Activated T-helper 1 cell treated with anti-CD3 and anti-CD28 coated beads, Interleukin-2, amount 50 U/mL, for 16 hours (primary cell): ENCODE measurements around the gene ACAT2.
A peak's percentile ranks its signal among the peaks of the same experiment; 100 is the strongest.
"Not testable (repeated sequence)": the region's sequence is repeated elsewhere in the genome, so short reads cannot be mapped to it uniquely, and the experiment has no call there.

Experiments used
- DNase-seq, 2 donors: peaks; one replicate each; pipeline ENCODE4 v3.0.0-alpha.2; 2020; ENCODE audit warnings: low read depth in 1 of 2, low spot score in 1 of 2

ACAT2 gene

DNA sequence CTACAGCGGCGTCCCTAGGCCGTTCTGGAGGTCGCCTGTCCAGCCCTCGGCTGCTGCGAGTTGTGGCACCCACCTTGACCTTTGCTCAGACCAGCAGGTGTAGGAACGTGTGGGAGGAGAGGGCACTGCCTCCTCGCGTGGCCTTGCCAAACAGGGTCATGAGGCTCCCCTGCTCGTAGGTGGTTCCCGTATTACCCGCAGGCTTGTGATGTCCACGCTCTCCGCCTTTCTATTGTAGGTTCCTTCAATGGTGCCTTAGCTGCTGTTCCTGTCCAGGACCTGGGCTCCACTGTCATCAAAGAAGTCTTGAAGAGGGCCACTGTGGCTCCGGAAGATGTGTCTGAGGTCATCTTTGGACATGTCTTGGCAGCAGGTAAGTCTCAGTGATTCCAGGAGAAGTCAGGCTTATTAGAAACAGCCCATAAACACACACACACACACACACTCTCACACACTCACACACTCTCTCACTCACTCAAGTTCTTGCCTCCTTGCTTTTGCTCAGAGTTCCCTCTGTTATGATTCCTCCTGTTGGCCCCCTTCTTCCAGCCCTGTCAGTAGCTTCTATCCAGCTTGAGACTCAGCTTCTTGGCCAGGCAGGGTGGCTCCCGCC is 942 bp downstream of the ACAT2 start:
- DNase-seq: no peak

DNA sequence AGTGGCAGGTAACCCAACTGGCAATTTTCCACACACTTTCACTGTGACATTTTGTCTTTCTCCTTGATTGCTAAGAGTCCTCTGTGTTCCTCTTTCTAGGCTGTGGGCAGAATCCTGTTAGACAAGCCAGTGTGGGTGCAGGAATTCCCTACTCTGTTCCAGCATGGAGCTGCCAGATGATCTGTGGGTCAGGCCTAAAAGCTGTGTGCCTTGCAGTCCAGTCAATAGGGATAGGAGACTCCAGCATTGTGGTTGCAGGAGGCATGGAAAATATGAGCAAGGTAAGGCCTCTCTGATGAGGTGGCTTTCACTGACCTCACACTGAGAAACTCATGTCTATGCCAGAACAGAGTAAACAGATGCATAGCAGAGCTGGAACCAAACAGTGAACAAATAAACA is 5.1 kb downstream of the ACAT2 start:
- DNase-seq: no peak

DNA sequence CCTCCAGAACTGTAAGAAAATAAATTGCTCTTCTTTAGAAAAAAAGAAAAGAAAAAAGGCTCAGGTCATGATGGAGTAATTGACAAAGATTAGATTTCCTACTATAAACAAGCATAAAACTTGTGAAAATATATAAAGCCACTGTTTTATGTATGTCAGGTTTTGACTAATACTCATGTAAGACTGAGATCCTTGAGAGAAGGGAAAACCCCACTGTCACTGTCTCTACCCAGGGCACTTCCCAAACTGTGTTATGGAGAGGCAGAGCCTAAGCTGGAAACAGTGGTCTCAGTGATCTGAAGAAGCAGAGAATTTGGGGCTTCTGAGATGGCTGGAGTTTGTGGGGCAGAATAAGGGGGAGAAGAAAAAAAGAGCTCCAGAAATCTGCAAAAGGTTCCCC is 7.6 kb downstream of the ACAT2 start:
- DNase-seq: no peak

DNA sequence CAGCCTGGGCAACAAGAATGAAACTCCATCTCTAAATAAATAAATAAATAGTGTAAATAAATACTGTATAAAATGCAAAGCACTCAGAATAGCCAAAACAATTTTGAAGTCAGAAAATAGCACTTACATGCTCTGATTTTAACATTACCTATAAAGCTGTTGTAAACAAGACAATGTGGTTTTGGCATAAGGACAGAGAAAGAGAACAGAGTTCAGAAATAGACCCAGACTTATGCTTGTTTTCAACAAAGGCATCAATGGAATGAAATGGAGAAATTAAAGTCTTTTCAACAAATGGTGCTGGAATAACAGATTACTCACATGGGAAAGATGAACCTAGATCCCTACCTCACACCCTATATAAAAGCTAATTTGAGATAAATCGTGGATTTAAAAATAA is 10.4 kb downstream of the ACAT2 start:
- DNase-seq: no peak

DNA sequence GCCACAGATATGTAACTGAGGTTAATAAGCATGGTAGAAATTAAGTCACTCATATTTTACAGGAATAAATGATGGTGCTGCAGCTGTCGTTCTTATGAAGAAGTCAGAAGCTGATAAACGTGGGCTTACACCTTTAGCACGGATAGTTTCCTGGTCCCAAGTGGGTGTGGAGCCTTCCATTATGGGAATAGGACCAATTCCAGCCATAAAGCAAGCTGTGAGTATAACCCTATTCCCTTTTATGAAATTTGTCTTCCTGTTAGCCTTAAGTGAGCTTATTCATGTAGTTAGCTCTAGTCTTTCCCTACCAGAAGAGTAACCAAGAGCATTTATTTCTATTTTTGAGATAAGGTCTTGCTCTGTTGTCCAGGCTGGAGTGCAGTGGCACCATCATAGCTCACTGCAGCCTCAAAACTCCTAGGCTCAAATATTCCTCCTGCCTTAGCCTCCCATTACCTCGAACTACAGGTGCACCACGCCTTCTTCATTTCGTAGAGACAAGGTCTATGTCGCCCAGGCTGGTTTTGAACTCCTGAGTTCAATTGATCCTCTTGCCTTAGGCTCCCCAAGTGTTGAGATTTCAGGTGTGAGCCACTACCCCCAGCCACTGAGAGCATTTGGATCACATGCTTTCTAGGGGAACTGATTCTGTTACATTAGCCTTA is 15.5 kb downstream of the ACAT2 start:
- no peak for DNase-seq

DNA sequence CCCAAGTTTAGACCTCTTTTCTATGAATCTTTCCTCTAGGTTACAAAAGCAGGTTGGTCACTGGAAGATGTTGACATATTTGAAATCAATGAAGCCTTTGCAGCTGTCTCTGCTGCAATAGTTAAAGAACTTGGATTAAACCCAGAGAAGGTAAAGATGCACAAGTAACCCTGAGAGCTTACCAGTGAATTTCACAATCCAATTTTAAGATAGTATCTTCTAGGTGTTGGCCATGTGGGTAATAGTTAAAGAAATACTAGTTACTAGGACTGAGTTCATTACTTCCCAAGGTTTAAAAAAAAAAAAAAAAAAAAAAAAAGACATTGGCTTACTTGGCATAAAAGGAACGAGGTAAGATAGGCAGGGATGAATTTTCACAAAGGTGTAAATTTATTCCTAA is 16.3 kb downstream of the ACAT2 start:
- no peak for DNase-seq

DNA sequence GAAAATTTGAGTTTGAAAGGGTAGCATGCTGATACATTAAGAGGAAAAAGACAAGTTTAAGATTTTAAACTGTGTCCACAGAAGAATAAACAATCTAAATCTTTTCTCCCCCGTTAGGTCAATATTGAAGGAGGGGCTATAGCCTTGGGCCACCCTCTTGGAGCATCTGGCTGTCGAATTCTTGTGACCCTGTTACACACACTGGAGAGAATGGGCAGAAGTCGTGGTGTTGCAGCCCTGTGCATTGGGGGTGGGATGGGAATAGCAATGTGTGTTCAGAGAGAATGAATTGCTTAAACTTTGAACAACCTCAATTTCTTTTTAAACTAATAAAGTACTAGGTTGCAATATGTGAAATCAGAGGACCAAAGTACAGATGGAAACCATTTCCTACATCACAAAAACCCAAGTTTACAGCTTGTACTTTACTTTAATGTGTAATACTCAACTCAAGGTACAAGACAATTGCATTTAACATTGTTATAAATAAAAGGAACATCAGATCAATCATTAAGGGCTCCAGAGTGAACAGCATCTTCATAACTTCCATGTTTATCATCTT is 16.8 kb downstream of the ACAT2 start:
- no peak for DNase-seq

DNA sequence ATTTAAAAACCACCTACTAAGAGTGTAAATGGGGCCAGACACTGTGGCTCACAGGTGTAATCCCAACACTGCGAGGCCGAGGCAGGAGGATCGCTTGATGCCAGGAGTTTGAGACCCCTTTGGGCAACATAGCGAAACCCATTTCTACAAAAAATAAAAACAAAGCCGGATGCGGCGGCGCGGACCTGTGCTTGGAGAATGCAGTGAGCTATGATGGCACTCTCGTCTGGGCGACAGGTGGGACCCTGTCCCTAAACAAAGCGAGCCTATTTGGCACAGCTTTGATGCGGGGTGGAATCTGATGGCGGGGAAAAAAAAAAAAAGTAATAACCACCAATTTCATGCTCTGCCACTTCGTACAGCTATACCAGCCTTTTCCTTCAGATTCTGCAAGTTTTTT is 26.4 kb downstream of the ACAT2 start:
- DNase-seq: no peak

DNA sequence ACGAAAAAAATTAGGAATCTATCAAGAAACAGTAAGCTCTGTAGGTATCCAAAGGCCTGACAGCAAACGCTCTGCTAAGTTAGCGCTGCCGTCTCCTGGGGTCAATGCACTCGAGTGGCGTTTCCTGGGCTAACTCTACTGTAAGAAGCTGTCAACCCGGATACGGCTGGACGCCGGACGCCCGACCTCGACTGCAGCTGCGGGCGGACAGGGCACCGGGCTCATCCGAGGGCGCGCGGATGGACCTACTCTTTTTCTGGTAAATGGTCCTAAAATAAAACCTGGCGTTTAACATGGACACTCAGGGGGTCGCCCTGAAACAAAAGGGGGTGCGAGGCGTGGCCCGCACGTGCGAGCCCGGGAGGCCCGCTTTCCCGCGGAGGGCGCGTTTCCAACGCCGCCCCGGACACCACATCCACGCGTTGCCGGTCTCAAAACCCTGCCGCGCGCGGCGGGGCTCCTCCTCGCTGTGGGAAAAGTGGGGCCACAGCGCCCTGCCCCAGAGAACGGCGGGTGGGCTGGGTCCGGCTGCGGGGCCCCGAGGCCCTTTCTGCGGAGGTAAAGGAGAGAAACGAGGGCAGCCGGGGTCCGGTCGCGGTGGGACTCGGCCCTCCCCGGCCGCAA is 27.0 kb downstream of the ACAT2 start:
- peak in 1 of 2 donors; percentile 4 for DNase-seq

DNA sequence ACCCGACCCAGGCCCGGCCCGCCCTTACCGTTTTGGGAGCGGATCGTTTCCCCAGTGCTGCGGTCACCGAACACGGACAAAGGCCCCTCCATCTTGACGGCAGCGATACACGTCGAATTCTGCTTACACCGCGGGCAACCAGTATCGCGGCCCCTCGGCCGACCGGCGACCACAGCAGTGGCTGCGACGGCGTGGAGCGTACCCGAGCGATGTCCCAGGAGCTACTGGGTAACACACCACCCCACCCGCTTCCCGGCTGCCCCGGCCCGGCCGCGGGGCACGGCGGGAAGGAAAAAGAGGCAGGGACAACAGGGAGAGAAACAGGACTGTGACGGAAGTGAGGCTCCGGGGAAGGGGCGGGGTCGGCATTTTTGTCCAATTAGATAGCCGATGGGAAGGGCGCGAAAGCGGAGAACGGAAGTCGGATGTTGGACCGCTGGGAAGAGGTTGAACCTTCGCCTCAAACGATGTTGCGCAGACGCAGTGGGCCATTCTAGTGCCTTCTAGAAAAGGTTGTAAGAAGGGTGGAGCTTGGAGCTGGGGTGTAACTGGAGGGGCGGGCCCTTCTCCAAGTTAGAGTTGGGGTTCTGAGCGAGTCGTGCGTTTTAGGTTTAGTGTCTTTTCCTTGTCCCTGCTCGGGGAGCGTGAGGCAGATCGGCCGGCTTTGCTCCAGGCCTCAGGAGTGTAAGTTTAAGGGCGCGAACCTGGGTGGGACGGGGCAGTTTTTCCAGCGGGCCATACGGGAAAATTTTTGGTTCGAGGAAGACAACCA is 27.7 kb downstream of the ACAT2 start, which contains the start of gene TCP1:
TSS of gene TCP1 (minus strand) at position 226 of the 772 bp plus-strand sequence. CDS start at position 92, 134 bp downstream.
- peak; percentile 98 for DNase-seq

DNA sequence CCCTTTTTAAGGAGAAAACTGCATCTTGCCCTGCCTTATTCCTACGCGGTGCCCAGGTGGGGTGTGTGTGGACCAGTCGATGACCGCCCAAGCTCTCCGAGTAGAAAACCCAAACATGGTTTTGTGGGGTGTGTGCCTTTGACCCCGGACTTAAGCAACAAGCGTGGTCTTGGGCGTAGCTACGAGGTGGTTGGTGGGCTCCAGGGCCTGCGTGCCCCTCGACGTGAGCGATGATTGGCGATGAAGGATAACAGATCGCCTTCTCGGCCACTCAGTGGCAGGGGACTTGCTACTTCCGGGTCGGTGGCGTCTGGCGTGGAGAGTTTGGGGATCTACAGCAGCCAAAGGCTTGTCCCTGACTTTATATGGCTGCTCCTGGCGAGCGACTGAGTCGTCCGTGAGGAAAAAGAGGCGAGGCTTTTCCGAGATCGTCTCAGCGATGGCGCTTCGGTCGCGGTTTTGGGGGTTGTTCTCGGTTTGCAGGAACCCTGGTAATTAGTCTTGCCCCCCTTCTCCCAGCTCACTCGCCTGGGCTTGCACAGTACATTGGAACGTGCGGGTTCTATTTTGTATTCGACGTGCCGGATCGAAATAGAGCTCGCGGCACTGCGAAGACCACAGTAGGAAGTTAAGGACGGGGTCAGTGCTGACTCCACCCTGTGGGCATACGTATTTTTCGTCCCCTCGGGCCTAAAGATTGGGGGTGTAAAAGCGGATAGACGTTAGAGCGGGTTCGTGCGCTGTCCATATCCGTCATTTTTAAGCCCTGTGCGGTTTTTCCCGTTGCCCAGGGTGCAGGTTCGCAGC is 28.5 kb downstream of the ACAT2 start, which contains the start of gene MRPL18:
TSS of gene MRPL18 (plus strand) at position 319 of the 807 bp plus-strand sequence. CDS start at position 440, 121 bp downstream.
- DNase-seq: peak; percentile 74 to 80

DNA sequence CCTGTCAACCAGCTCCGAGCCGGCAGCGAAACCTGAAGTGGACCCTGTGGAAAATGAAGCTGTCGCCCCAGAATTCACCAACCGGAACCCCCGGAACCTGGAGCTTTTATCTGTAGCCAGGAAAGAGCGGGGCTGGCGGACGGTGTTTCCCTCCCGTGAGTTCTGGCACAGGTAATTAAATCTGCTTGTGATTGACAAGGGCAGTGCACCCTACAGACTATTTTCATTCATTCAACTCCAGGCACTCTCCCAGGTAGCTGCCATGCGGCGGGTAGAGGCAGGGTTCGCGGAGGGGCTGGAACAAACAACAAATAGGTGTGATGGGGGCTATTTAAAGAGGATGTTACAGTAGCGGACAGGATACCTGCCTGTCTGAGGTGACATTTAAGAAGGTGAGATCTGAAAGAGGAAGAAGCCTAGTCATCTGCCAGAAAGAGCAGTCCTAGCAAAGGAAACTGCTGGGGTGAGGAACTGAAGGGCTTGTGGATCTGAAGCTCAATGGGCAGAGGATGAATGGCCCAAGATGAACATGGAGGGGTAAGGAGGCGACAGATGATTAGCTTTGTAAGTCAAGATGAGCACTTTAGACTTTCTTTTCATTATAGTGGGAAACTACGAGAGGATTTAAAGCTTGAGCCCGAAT is 29.2 kb downstream of the ACAT2 start:
- peak in 1 of 2 donors; percentile 9 for DNase-seq

DNA sequence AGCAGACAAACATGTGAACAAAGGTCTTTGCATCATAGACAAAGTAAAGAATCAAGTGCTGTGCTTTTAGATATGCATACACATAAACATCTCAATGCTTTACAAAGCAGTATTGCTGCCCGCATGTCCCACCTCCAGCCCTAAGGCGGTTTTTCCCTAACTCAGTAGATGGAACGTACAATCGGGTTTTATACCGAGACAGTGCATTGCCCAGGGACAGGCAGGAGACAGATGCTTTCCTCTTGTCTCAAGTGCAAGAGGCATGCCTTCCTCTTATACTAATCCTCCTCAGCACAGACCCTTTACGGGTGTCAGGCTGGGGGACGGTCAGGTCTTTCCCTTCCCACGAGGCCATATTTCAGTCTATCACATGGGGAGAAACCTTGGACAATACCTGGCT is 33.1 kb downstream of the ACAT2 start:
- DNase-seq: not testable (repeated sequence)

DNA sequence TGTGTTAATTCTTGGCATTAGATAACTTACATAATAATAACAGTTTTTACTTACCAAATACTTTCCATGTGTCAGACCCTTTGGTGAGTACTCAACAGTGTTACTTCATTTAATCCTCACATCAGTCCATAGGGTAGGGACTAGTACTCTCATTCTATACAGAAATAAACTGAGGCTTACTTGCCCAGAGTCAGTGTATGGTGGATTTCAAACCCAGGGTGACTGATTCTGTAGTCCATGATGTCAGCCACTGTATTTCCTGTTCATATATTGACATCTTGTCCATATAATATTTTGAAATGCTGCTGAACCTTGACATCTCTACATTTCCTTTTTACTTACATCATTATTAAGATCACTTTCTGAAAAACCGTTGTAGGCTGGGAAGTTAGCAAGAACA is 35.7 kb downstream of the ACAT2 start:
- no peak for DNase-seq

DNA sequence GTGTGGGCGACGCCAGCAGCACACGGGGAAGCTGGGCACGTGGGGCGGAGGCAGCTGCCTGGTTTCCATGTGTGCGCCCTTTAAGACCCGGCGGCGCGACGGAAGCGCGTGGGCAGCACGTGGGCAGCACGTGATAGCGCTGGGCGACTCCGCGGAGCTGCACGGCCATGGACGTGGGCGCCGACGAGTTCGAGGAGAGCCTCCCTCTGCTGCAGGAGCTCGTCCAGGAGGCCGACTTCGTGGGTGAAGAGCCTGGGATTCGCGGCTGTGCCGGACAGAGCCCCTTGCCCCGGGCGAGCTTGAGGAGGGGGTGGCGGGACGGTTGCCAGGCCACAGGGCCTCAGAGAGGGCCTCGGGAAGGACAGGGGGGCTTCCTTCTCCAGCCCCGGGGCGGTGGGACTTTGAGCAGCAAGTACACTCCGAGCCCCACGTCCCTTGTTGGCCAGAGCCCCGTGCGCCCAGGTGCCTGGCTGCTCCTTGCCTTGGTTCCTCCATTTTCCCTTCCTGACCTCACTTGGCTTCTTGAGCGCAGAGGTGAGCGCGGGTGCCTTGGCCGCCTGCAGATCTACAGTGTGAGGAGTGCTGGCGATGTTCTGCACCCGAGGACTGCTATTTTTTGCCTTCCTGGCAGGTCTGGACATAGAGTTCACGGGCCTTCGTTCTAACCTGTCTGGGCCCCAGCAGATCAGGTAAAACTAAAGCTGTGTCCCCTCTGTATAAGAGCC is 38.5 kb downstream of the ACAT2 start, which contains the start of gene PNLDC1:
TSS of gene PNLDC1 (plus strand) at position 136 of the 725 bp plus-strand sequence. CDS start at position 168, 32 bp downstream.
- no peak for DNase-seq

DNA sequence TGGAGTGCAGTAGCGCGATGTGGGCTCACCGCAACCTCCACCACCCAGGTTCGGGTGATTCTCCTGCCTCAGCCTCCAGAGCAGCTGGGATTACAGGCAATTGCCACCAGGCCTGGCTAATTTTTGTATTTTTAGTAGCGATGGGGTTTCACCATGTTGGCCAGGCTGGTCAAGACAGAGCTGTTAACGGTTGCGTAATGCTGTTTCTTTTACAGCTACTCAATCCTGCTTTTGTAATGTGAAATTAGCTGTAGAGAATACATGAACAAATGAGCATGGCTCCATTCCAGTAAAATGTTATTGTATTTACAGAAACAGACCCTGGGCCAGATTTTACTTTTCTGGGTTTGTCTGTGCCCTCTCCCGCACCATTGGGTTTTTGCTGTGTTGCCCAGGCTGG is 40.1 kb downstream of the ACAT2 start:
- DNase-seq: no peak

DNA sequence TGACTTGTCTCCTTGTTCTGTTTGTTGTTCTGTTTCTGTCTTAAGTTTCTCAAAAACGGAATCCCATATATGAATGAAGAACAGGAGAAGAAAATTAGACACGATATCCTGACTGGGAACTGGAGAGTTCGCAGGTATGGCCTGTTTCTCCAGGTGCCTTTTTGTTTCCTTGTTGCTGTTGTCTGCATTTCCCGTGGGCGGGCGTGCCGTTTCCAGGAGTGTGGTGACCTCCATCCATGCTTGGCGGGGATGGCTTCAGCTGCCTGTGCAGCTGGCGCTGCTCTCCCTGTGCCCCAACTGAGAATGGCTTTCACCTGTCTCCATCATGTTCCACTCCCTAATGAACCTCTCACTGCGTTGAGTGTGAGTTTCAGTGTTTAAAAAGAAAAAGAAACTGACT is 42.7 kb downstream of the ACAT2 start:
- no peak for DNase-seq

DNA sequence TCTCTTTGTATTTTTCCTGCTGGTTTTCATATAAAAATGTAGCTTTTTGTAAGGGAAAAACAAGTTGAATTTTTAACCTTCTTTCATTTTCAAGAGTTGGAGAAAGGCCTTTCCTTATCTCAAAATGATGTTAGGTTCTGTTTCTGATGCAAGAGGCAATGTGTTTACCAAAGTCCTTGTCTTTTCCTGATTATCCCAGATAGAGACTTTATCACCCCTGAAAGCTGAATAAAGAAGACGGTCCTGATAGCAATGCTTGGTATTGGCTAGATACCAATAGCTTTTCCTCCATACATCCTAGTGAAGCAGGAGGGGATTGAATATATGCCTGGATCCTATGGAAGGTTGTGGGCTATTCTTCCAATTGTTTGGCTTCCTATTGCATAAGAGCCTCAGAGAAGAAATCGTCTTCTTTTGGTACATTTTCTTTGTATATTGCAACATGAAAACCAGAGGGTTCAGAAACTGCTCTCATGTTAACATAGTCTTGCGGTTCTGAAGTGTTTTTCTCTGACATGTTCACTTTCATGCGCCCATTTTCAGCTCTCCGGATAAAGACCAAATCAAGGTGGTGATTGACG is 43.7 kb downstream of the ACAT2 start:
- no peak for DNase-seq

DNA sequence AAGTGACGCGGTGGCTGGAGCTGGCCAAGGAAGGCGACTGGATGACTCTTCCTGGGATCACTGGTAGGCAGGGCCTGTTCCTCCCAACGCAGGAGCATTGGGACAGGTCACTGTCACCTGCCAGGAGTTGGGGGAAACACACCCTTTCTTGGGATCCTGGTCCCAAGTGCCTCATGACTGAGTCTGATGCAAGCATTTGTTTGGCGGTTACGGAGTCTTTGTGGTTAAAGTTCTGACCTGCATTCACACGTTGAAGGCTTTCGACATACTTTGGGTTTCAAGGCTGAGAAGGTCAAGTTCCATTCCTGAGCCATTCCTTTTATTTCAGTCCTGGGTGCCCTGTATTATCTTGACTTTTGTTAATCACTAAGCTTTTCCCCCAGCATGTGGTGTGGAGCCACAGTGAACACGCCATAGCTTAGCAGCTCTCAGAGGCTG is 44.2 kb downstream of the ACAT2 start:
- DNase-seq: no peak
